Tibial nerve (tissue), 3 donors: ENCODE data around the gene HKDC1.

Experiments used
- CTCF ChIP-seq, 5 experiments: fragments of 200-600 bp in 3 of 5; fragments of 450-650 bp in 2 of 5; sonication (generic) in 3 of 5; IDR thresholded peaks; one replicate each; pipeline ENCODE4 v1.5.1; 2016 to 2019; ENCODE audit warnings: antibody characterized with exemption in 5 of 5, mild to moderate bottlenecking in 3 of 5, moderate library complexity in 2 of 5
- POLR2A ChIP-seq, 2 donors: fragments of 450-650 bp; IDR thresholded peaks; one replicate each; pipeline ENCODE4 v1.6.1; 2017; ENCODE audit warnings: antibody characterized with exemption in 2 of 2, mild to moderate bottlenecking in 2 of 2, moderate library complexity in 2 of 2

GRCh38 chr10:69315100-69315542, 95.0 kb downstream of the HKDC1 start:
- TF ChIP-seq CTCF (IDR thresholded peaks at IDR 0.05) (no peak), POLR2A (IDR thresholded peaks at IDR 0.05) (no peak)
